ENCODE measurements around the gene PRUNE2.

DNA sequence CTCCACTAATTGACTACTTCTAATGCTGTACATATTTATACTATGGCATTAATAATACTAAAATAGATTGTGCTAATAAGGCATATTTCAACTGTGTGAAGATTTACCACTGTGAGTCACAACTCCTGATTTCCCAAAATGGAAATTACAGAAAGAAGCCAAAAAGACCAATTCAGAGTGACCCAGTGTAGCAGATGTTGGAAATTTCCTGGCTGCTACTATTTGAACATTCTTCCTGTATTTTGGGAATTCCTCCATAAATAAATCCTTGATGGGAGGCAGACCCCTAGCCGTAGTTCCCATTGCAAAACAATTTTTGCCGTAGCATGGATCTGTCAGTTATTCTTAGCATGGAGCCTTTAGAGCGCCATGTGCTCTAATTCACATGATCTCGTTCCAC, 11.4 kb upstream of the PRUNE2 start:
- no peak for TF ChIP-seq POLR2AphosphoS5 (IDR thresholded peaks at IDR 0.05)
- TF ChIP-seq CTCF (IDR thresholded peaks at IDR 0.05), result no peak
- no peak for TF ChIP-seq POLR2A (IDR thresholded peaks at IDR 0.05)

All from breast epithelium (tissue), 3 donors.